HL-60 (cell line): ENCODE results near the gene ANKRD11.

Experiments used
- DNase-seq, 2 experiments: peaks; one replicate each; pipeline ENCODE4 v3.0.0-alpha.2; 2010 to 2020; ENCODE audit warnings: low read depth in 1 of 2, low spot score in 1 of 2
- H3K27ac ChIP-seq: fragments of 250-450 bp; sonication (Bioruptor Pico); replicated peaks from 2 replicates; pipeline ENCODE4 v1.5.1; 2020; ENCODE audit warnings: mild to moderate bottlenecking, moderate library complexity
- H3K27me3 ChIP-seq: fragments of 250-450 bp; sonication (Bioruptor Pico); 2 replicates; pipeline ENCODE4 v1.5.1; 2021; ENCODE audit warnings: mild to moderate bottlenecking, moderate library complexity; ENCODE audit not compliant: insufficient read depth, poor library complexity, severe bottlenecking
- H3K4me3 ChIP-seq: replicated peaks from 2 replicates; pipeline ENCODE4 v1.5.1; 2011; ENCODE audit warnings: mild to moderate bottlenecking, control low read depth, low read length; ENCODE audit not compliant: insufficient read depth
- CTCF ChIP-seq: IDR thresholded peaks from one replicate; pipeline ENCODE4 v1.5.1; 2011; ENCODE audit warnings: low read length, control low read depth, inconsistent platforms; ENCODE audit not compliant: insufficient read depth
- GABPA ChIP-seq: IDR thresholded peaks from 2 replicates; pipeline ENCODE4 v1.6.1; 2012; ENCODE audit warnings: low read depth
- POLR2AphosphoS5 ChIP-seq: IDR thresholded peaks from 2 replicates; pipeline ENCODE4 v1.6.1; 2012; ENCODE audit warnings: low read depth
- REST ChIP-seq: IDR thresholded peaks from 2 replicates; pipeline ENCODE4 v1.6.1; 2012; ENCODE audit warnings: low read depth; ENCODE audit not compliant: insufficient replicate concordance
- SPI1 ChIP-seq: IDR thresholded peaks from 2 replicates; pipeline ENCODE4 v1.6.1; 2012; ENCODE audit warnings: low read depth, mild to moderate bottlenecking, borderline replicate concordance

The ANKRD11 gene

DNA sequence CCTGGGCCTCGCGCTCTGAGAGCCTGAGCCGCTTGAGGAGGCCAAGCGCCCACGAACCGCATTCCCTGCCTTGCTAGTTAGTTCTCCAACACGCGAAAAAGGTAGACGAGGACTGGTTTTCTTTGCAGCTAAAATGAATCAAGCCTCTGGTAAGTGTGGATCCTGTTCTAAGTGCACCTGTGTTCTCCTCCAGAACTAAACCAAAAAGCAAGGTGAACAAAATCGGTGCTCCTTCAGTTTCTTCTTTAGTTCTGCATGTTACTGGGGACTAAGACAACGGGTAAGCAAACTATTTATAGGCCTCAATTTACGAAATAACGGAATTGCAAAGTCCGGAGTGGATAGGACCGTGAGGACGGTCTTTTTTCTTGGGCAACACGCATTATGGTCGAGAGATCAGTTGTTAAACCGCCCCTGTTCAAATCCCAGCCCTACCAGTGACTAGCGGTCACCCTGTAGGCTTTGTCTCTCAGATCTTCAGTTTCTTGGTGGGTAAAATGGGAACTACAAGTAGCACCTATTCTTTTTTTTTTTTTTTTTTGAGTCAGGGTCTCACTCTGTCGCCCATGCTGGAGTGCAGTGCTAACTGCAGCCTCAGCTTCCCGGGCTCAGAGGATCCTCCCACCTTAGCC lies 993 bp upstream of the ANKRD11 start:
- peak in 1 of 2 experiments; percentile 64 for DNase-seq
- no peak for TF ChIP-seq SPI1
- no peak for TF ChIP-seq REST
- H3K4me3 ChIP-seq, result peak overlapping the region; percentile 72
- H3K27ac ChIP-seq, result peak overlapping the region; percentile 92
- no peaks in the 10 kb centered on the region for H3K27me3 ChIP-seq

GRCh38 chr16:89489898-89490438 lies 393 bp downstream of the ANKRD11 start:
- peak overlapping the region; percentile 46 for H3K4me3 ChIP-seq
- no peak for TF ChIP-seq REST
- TF ChIP-seq SPI1, result no peak
- TF ChIP-seq CTCF, result no peak
- TF ChIP-seq POLR2AphosphoS5, result no peak
- no peak for TF ChIP-seq GABPA
- no peaks in the 10 kb centered on the region for H3K27me3 ChIP-seq
- DNase-seq, result no peak
- H3K27ac ChIP-seq, result no peak overlapping the region

DNA sequence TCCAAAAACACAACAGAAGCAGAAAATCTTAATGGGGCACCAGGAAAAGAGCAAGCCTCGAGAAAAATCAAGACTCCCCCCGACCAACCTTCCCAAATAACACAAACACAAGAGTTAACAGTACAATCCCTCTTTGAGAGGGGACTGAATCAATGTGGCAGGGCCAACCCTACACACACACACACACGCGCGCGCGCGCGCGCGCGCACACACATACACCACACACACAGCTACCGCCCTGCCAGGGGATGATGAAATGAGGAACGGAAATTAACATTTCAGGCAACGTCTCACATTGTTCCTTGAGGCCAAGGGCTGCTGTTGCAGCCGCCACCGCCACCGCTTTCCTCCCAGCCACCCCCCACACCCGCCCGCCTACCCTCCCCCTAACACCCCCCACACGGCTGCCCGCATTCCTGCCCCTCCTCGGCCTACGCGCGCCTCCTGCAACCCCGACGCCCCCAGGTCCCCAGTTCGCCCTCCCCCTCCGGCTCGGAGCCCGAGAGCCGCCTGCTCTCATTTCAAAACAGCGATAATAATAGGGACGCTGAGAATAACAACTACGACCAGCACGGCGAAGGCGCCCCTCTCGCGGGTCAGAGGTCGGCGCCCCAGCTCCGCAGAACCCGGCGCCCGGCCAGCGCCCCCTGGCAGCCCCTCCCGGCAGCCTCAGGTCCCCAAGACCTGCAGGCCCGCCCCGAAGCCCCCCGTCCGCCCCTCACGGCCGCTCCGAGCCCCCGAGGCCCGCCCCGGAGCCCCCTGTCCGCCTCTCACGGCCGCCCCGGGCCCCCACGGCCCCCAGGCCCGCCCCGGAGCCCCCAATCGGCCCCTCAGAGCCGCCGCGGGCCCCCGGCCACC lies 1.1 kb downstream of the ANKRD11 start:
- H3K4me3 ChIP-seq, result peak overlapping the region; percentile 46
- H3K27ac ChIP-seq, result peak overlapping the region; percentile 82
- DNase-seq, result peak in 1 of 2 experiments; percentile 88
- no peaks in the 10 kb centered on the region for H3K27me3 ChIP-seq
- TF ChIP-seq REST (no peak), CTCF (no peak), SPI1 (no peak), GABPA (0 out of 2 replicates have a peak, but pooled peaks have one; percentile 27), POLR2AphosphoS5 (peak; percentile 57; the same call in 1 of the 2 replicates)
